T-helper 1 cell treated with Interleukin-12 subunit alpha and Interleukin-12 subunit beta and Interleukin-4 antibody, amounts not matched to agents 30 μg/mL and 1 μg/mL, for 36 hours (primary cell): ENCODE data around the gene SULT2B1.
A peak's percentile ranks its signal among the peaks of the same experiment; 100 is the strongest.
"Not testable (repeated sequence)": the region's sequence is repeated elsewhere in the genome, so short reads cannot be mapped to it uniquely, and the experiment has no call there.

Source experiments
- H3K27ac Mint-ChIP-seq: one replicate; pipeline ENCODE4 v1.8.0; 2021; ENCODE audit warnings: mild to moderate bottlenecking, mixed read lengths
- H3K27me3 Mint-ChIP-seq: one replicate; pipeline ENCODE4 v1.8.0; 2021; ENCODE audit warnings: low read depth, mixed read lengths
- H3K36me3 Mint-ChIP-seq: one replicate; pipeline ENCODE4 v1.8.0; 2021; ENCODE audit warnings: low read depth, mixed read lengths
- H3K4me1 Mint-ChIP-seq: one replicate; pipeline ENCODE4 v1.8.0; 2021; ENCODE audit warnings: low read depth, mixed read lengths
- H3K4me3 Mint-ChIP-seq: one replicate; pipeline ENCODE4 v1.8.0; 2021; ENCODE audit warnings: mild to moderate bottlenecking, moderate library complexity, mixed read lengths
- H3K9me3 Mint-ChIP-seq: one replicate; pipeline ENCODE4 v1.8.0; 2021; ENCODE audit warnings: mixed read lengths

The SULT2B1 gene

GRCh38 chr19:48624791-48625723 is 73.1 kb downstream of the SULT2B1 start:
- Mint-ChIP-seq H3K27ac (peak overlapping the region; percentile 52), H3K4me3 (peak overlapping the region; percentile 85), H3K4me1 (peaks cover 31% of the 10 kb centered on the region), H3K36me3 (peaks cover 28% of the 10 kb centered on the region), H3K27me3 (no peaks in the 10 kb centered on the region), H3K9me3 (no peaks in the 10 kb centered on the region)

DNA sequence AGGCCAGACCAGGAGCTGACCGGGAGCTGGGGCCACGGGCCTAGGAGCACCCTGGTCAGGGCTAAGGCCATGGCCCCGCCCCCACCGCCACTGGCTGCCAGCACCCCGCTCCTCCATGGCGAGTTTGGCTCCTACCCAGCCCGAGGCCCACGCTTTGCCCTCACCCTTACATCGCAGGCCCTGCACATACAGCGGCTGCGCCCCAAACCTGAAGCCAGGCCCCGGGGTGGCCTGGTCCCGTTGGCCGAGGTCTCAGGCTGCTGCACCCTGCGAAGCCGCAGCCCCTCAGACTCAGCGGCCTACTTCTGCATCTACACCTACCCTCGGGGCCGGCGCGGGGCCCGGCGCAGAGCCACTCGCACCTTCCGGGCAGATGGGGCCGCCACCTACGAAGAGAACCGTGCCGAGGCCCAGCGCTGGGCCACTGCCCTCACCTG is 73.9 kb downstream of the SULT2B1 start:
- no peak overlapping the region for H3K27ac Mint-ChIP-seq
- no peaks in the 10 kb centered on the region for H3K27me3 Mint-ChIP-seq
- H3K36me3 Mint-ChIP-seq = peaks cover 29% of the 10 kb centered on the region
- no peaks in the 10 kb centered on the region for H3K9me3 Mint-ChIP-seq
- H3K4me1 Mint-ChIP-seq = peaks cover 31% of the 10 kb centered on the region
- no peak overlapping the region for H3K4me3 Mint-ChIP-seq

DNA sequence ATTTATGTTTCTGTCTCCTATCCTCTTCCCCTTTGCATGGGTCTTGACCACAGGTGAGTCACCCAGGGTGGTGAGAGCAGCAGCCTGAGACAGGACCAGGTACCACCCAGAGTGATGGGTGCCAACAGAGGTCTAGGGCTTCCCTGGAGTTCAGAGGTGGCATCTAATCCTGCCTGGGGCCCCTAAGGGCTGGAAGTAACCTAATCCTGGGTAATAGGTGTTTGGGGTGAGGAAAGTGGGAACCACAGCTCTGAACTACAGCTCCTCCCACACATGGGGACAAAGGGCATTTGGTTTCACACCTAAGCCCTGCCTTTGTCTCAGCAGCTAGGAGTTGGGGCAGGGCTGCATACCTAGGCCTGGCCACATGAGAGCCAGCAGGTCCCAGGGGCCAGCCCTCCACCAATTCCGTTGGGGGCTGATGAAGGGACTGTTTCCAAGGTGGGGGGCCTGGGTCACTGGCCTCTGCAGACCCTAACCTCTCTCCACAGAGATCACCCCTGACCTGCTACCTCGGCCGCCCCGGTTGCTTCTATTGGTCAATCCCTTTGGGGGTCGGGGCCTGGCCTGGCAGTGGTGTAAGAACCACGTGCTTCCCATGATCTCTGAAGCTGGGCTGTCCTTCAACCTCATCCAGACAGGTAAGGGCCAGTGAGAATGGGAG is 75.4 kb downstream of the SULT2B1 start:
- peaks cover 22% of the 10 kb centered on the region for H3K36me3 Mint-ChIP-seq
- H3K27ac Mint-ChIP-seq = no peak overlapping the region
- no peaks in the 10 kb centered on the region for H3K27me3 Mint-ChIP-seq
- H3K9me3 Mint-ChIP-seq = no peaks in the 10 kb centered on the region
- H3K4me1 Mint-ChIP-seq = peaks cover 24% of the 10 kb centered on the region
- H3K4me3 Mint-ChIP-seq = no peak overlapping the region

DNA sequence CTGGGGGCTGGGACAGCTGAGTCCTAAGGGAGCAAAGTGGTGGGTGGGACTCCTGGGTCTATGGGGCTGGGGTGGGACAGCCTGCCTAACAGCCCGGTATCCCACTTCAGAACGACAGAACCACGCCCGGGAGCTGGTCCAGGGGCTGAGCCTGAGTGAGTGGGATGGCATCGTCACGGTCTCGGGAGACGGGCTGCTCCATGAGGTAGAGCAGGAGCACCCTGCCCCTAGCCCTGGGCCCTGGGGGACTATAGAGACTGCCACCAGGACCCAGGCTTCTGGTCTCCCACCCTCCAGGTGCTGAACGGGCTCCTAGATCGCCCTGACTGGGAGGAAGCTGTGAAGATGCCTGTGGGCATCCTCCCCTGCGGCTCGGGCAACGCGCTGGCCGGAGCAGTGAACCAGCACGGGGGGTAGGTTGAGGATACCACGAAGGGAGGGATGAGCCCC is 75.9 kb downstream of the SULT2B1 start:
- H3K4me3 Mint-ChIP-seq = no peak overlapping the region
- H3K27ac Mint-ChIP-seq = no peak overlapping the region

DNA sequence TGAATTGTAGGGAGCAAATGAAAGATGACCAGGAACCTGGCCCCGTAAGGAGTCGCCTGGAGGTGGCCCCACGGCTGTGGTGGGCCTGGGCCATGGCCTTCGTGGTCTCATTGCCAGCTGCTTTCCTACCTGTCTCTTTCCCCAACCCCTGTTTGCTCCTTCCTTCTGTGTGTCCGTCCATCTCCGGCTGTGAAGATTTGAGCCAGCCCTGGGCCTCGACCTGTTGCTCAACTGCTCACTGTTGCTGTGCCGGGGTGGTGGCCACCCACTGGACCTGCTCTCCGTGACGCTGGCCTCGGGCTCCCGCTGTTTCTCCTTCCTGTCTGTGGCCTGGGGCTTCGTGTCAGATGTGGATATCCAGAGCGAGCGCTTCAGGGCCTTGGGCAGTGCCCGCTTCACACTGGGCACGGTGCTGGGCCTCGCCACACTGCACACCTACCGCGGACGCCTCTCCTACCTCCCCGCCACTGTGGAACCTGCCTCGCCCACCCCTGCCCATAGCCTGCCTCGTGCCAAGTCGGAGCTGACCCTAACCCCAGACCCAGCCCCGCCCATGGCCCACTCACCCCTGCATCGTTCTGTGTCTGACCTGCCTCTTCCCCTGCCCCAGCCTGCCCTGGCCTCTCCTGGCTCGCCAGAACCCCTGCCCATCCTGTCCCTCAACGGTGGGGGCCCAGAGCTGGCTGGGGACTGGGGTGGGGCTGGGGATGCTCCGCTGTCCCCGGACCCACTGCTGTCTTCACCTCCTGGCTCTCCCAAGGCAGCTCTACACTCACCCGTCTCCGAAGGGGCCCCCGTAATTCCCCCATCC is 76.7 kb downstream of the SULT2B1 start:
- H3K9me3 Mint-ChIP-seq = no peaks in the 10 kb centered on the region
- no peak overlapping the region for H3K27ac Mint-ChIP-seq
- no peaks in the 10 kb centered on the region for H3K27me3 Mint-ChIP-seq
- no peak overlapping the region for H3K4me3 Mint-ChIP-seq
- H3K4me1 Mint-ChIP-seq = peaks cover 17% of the 10 kb centered on the region
- peaks cover 15% of the 10 kb centered on the region for H3K36me3 Mint-ChIP-seq

More for the DNA sequence above, 75.9 kb downstream of the SULT2B1 start:
- Mint-ChIP-seq H3K9me3 (no peaks in the 10 kb centered on the region), H3K4me1 (peaks cover 22% of the 10 kb centered on the region), H3K27me3 (no peaks in the 10 kb centered on the region), H3K36me3 (peaks cover 20% of the 10 kb centered on the region)

DNA sequence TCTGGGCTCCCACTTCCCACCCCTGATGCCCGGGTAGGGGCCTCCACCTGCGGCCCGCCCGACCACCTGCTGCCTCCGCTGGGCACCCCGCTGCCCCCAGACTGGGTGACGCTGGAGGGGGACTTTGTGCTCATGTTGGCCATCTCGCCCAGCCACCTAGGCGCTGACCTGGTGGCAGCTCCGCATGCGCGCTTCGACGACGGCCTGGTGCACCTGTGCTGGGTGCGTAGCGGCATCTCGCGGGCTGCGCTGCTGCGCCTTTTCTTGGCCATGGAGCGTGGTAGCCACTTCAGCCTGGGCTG is 77.3 kb downstream of the SULT2B1 start:
- Mint-ChIP-seq H3K27me3 (no peaks in the 10 kb centered on the region), H3K9me3 (no peaks in the 10 kb centered on the region), H3K36me3 (peaks cover 12% of the 10 kb centered on the region), H3K27ac (no peak overlapping the region), H3K4me3 (no peak overlapping the region), H3K4me1 (peaks cover 17% of the 10 kb centered on the region)

GRCh38 chr19:48629599-48630295 is 77.8 kb downstream of the SULT2B1 start:
- Mint-ChIP-seq H3K4me3 (no peak overlapping the region), H3K36me3 (peaks cover 12% of the 10 kb centered on the region), H3K9me3 (no peaks in the 10 kb centered on the region), H3K27ac (no peak overlapping the region), H3K27me3 (no peaks in the 10 kb centered on the region), H3K4me1 (peaks cover 18% of the 10 kb centered on the region)

DNA sequence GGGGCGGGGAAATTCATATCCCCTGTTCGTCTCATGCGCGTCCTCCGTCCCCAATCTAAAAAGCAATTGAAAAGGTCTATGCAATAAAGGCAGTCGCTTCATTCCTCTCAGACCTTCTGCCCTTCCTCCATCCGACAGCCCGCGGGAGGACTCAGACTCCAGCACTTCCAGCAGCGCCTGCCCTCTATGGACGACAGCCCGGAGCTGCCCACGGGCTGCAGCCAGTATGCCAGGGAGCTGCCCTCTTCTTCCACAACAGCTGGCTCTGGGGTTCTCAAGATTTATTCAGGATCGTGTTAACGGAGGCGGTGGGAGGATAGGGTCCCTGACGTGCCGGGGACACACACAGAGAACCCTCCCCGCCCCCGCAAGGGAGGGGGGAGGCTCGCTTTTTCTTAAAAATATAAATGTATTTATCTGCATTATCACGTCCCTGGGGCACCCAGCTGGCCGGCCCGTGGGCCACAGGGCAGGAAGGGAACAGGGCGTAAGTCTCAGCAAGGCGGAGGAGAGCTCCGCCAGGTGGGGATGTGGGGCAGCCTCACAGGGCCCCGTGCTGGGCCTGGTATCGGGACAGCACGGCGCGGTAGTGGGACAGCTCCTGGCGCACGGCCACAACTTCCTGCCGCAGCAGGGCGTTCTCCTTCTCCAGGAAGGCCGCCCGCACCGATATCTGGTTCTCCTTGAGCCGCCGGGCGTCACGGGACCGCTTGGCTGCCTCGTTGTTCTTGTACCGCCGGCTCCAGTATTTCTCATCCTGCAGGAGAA is 78.5 kb downstream of the SULT2B1 start:
- no peaks in the 10 kb centered on the region for H3K27me3 Mint-ChIP-seq
- peaks cover 12% of the 10 kb centered on the region for H3K36me3 Mint-ChIP-seq
- no peak overlapping the region for H3K27ac Mint-ChIP-seq
- no peak overlapping the region for H3K4me3 Mint-ChIP-seq
- no peaks in the 10 kb centered on the region for H3K9me3 Mint-ChIP-seq
- H3K4me1 Mint-ChIP-seq = peaks cover 19% of the 10 kb centered on the region

- Mint-ChIP-seq H3K36me3 (peaks cover 12% of the 10 kb centered on the region), H3K4me1 (peaks cover 19% of the 10 kb centered on the region), H3K4me3 (no peak overlapping the region), H3K27ac (no peak overlapping the region), H3K27me3 (no peaks in the 10 kb centered on the region), H3K9me3 (no peaks in the 10 kb centered on the region)
Observed at GRCh38 chr19:48631225-48631624, 79.3 kb downstream of the SULT2B1 start.

DNA sequence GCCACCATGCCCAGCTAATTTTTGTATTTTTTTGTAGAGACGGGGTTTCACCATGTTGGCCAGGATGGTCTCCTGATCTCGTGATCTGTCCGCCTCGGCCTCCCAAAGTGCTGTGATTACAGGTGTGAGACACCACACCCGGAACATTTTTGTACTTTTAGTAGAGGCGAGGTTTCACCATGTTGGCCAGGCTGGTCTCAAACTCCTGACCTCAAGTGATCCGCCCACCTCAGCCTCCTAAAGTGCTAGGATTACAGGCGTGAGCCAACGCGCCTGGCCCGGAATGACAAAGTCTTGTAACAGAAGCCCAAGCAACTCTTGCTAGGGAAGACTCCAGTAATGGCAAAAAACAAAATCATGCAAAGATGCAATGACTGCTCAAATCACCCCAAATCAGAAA is 80.3 kb downstream of the SULT2B1 start:
- H3K9me3 Mint-ChIP-seq, H3K36me3 Mint-ChIP-seq, H3K27me3 Mint-ChIP-seq, H3K4me3 Mint-ChIP-seq: not testable (repeated sequence)
- Mint-ChIP-seq H3K4me1 (peaks cover 16% of the 10 kb centered on the region), H3K27ac (peak overlapping the region; percentile 20)

DNA sequence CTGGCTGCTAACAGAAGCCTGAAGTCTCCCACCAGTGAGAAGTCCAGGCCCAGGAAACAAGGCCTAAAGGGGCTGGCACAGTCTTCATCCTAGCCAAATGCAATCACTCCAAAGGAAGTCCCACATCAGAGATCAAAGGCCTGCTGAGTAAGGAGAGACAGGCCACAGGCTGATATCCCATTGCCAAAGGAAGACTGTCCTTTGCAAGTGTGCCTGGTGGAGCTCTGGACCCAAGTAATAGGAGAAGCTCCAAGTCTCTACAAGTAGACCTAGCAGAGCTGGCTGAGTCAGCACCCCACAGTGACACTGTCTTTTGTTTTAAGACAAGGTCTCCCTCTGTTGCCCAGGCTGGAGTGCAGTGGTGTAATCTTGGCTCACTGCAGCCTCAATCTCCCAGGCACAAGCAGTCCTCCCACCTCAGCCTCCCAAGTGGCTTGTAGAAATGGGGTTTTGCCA is 80.7 kb downstream of the SULT2B1 start:
- H3K9me3 Mint-ChIP-seq = no peaks in the 10 kb centered on the region
- no peak overlapping the region for H3K4me3 Mint-ChIP-seq
- peaks cover 18% of the 10 kb centered on the region for H3K4me1 Mint-ChIP-seq
- peak overlapping the region; percentile 20 for H3K27ac Mint-ChIP-seq
- H3K36me3 Mint-ChIP-seq = peaks cover 9% of the 10 kb centered on the region
- no peaks in the 10 kb centered on the region for H3K27me3 Mint-ChIP-seq

- H3K4me1 Mint-ChIP-seq = peaks cover 24% of the 10 kb centered on the region
- no peaks in the 10 kb centered on the region for H3K9me3 Mint-ChIP-seq
- no peak overlapping the region for H3K4me3 Mint-ChIP-seq
- H3K27me3 Mint-ChIP-seq = no peaks in the 10 kb centered on the region
- H3K27ac Mint-ChIP-seq = no peak overlapping the region
- H3K36me3 Mint-ChIP-seq = peaks cover 10% of the 10 kb centered on the region
Observed at GRCh38 chr19:48633148-48634035, 81.4 kb downstream of the SULT2B1 start.

DNA sequence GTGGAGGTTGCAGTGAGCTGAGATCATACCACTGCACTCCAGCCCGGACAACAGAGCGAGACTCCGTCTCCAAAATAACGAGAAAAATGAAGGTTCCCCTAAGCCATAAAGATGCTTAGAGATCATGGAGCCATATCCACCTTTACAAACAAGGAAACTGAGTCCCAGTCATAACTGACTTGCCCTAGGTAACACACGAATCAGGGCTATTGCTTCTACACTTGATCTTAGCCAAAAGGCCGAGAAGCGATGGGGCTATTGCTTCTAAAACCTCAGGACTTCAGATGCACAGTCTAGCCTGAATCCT is 82.0 kb downstream of the SULT2B1 start:
- Mint-ChIP-seq H3K36me3 (peaks cover 8% of the 10 kb centered on the region), H3K4me1 (peaks cover 28% of the 10 kb centered on the region), H3K27me3 (no peaks in the 10 kb centered on the region), H3K9me3 (no peaks in the 10 kb centered on the region), H3K4me3 (peak overlapping the region; percentile 76), H3K27ac (peak overlapping the region; percentile 81)
